SU-DHL-6 (cell line): ENCODE results near the gene SHMT2.

Source experiments
- CTCF ChIP-seq: fragments of 200-600 bp; sonication (generic); IDR thresholded peaks from one replicate; pipeline ENCODE4 v1.5.1; 2017; ENCODE audit warnings: antibody characterized with exemption, mild to moderate bottlenecking, low read length, moderate library complexity; ENCODE audit not compliant: insufficient read depth, poor library complexity, severe bottlenecking
- EZH2phosphoT487 ChIP-seq: fragments of 200-600 bp; sonication (generic), shearing (Covaris generic); conservative IDR thresholded peaks from 2 replicates; pipeline ENCODE4 v1.6.1; 2018; ENCODE audit warnings: mild to moderate bottlenecking, antibody characterized with exemption, low read length, moderate library complexity, mixed read lengths

GRCh38 chr12:57191410-57191809, 38.1 kb upstream of the SHMT2 start:
- TF ChIP-seq CTCF (no peak), EZH2phosphoT487 (no peak)
